Calu3 (cell line): ENCODE measurements around the gene LAMB4. TPM values are rescaled to one million over a fixed set of nuclear protein-coding genes. Genes with fewer than 3 reads are reported as not detected.

Source experiments
- BruUV-seq: library from RNA; stranded (reverse); fragments of 400-500 nt; replicated peaks from 2 replicates; lab custom pipeline; 2021; lab: Mats Ljungman, UMichigan
- CTCF ChIA-PET: fragments of 300-600 bp; sonication (Branson Sonifier 250); formaldehyde crosslinking; loops from one replicate; lab custom pipeline; 2022; ENCODE audit warnings: antibody characterized with exemption; lab: Charles Lee
- DNase-seq: peaks from one replicate; pipeline ENCODE4 v3.0.0; 2022
- H3K27ac Mint-ChIP-seq: one replicate; pipeline ENCODE4 v1.8.0; 2022; ENCODE audit warnings: mixed read lengths; ENCODE audit not compliant: unreplicated experiment
- H3K27me3 Mint-ChIP-seq: one replicate; pipeline ENCODE4 v1.8.0; 2022; ENCODE audit warnings: mixed read lengths; ENCODE audit not compliant: unreplicated experiment
- H3K36me3 Mint-ChIP-seq: one replicate; pipeline ENCODE4 v1.8.0; 2022; ENCODE audit warnings: mild to moderate bottlenecking, moderate library complexity, mixed read lengths; ENCODE audit not compliant: insufficient read depth, unreplicated experiment
- H3K4me1 Mint-ChIP-seq: one replicate; pipeline ENCODE4 v1.8.0; 2022; ENCODE audit warnings: mild to moderate bottlenecking, low read depth, mixed read lengths; ENCODE audit not compliant: unreplicated experiment
- H3K4me3 Mint-ChIP-seq: one replicate; pipeline ENCODE4 v1.8.0; 2022; ENCODE audit warnings: mild to moderate bottlenecking, low read depth, moderate library complexity, mixed read lengths; ENCODE audit not compliant: unreplicated experiment
- H3K9me3 Mint-ChIP-seq: one replicate; pipeline ENCODE4 v1.8.0; 2022; ENCODE audit warnings: low read depth, mixed read lengths; ENCODE audit not compliant: unreplicated experiment
- CTCF ChIP-seq: fragments of 200-600 bp; IDR thresholded peaks from one replicate; pipeline ENCODE4 v1.8.0; 2022; ENCODE audit warnings: antibody characterized with exemption; ENCODE audit not compliant: unreplicated experiment
- intact Hi-C: fragments of 100-400 bp; cut with micrococcal nuclease; formaldehyde crosslinking; loops from one replicate; pipeline ENCODE4 v1.10.0; 2022; ENCODE audit not compliant: unreplicated experiment
- total RNA-seq: library from RNA; stranded (reverse); gene quantifications from 2 replicates; pipeline ENCODE4 v1.2.3, GENCODE V29; 2022

LAMB4 gene
- total RNA-seq, 1 experiment from 2014 or later, result not detected

DNA sequence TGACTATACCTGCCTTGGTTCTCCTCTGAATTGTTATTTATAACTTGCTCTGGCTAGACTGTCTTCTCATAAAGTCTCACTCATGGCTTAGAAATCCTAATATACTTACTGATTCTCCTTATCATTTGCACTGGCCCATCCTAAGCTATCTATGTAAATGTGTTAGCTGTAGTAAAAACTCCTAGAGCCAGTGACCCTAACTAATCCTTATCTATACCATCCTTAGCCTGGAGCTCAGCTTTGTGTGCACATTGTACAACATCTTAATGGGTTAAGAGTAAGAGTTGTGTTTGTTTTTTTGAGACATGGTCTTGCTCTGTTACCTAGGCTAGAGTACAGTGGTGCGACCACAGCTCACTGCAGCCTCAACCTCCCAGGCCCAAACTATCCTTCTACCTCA, 40.8 kb downstream of the LAMB4 start:
- DNase-seq, result no peak
- intact Hi-C loops, result no loop called here
- CTCF ChIA-PET, result no interaction called here
- peaks cover 5% of the 10 kb centered on the region for H3K4me1 Mint-ChIP-seq
- no peaks in the 10 kb centered on the region for H3K36me3 Mint-ChIP-seq
- no TSS peak for BruUV-seq
- H3K4me3 Mint-ChIP-seq, result no peak overlapping the region
- H3K27me3 Mint-ChIP-seq, result no peaks in the 10 kb centered on the region
- no peak for TF ChIP-seq CTCF
- no peaks in the 10 kb centered on the region for H3K9me3 Mint-ChIP-seq
- no peak overlapping the region for H3K27ac Mint-ChIP-seq

DNA sequence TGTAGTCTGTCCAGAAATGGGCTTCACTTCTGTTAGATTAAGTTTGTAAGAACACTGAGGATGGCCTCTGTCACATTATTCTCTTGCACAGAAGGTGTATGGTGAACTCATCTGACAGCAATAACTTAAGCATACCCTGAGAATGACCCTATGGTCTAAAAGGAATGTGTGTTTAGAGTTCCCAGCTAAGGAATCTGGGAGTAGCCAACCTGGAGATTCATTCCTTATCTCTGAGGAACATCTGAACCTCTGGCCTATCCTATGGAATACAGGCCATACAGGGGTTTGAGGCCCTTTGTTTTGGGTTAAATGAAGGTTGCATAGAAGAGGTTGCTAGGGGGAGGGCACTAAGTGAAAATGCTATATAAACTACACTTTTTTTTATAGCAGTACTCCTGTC, 41.4 kb downstream of the LAMB4 start:
- Mint-ChIP-seq H3K36me3 (no peaks in the 10 kb centered on the region), H3K4me3 (no peak overlapping the region), H3K9me3 (no peaks in the 10 kb centered on the region), H3K4me1 (no peaks in the 10 kb centered on the region), H3K27me3 (no peaks in the 10 kb centered on the region), H3K27ac (no peak overlapping the region)
- DNase-seq, result no peak
- BruUV-seq, result no TSS peak
- CTCF ChIA-PET, result no interaction called here
- intact Hi-C loops, result no loop called here
- TF ChIP-seq CTCF, result no peak

GRCh38 chr7:108087778-108088177, 42.4 kb downstream of the LAMB4 start:
- no peak overlapping the region for H3K27ac Mint-ChIP-seq
- no peak for DNase-seq
- no peak for TF ChIP-seq CTCF
- CTCF ChIA-PET, result no interaction called here
- H3K4me3 Mint-ChIP-seq, result no peak overlapping the region
- H3K9me3 Mint-ChIP-seq, result no peaks in the 10 kb centered on the region
- no peaks in the 10 kb centered on the region for H3K27me3 Mint-ChIP-seq
- H3K36me3 Mint-ChIP-seq, result no peaks in the 10 kb centered on the region
- no peaks in the 10 kb centered on the region for H3K4me1 Mint-ChIP-seq
- intact Hi-C loops, result no loop called here
- BruUV-seq, result no TSS peak

DNA sequence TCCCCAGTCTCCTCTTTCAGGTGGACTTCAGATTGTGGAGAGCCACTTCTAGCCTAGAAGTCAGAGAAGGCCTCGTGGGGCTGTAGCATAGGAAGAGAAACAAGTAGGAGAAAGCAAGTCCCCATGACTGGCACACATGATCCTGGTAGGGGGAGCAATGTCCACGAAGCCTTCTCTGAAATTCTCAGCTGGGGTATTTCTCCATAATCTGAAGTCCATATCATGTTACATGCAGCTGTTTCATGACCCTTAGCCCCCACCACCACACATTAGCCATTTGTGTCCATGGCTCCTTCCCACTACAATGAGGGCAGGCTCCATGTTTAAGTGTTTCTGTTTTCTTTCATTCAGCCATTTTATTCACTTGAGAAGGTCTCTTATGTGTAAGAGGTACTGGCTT, 43.2 kb downstream of the LAMB4 start:
- DNase-seq, result no peak
- no peaks in the 10 kb centered on the region for H3K4me1 Mint-ChIP-seq
- no peaks in the 10 kb centered on the region for H3K9me3 Mint-ChIP-seq
- no TSS peak for BruUV-seq
- H3K36me3 Mint-ChIP-seq, result no peaks in the 10 kb centered on the region
- H3K4me3 Mint-ChIP-seq, result no peak overlapping the region
- H3K27me3 Mint-ChIP-seq, result no peaks in the 10 kb centered on the region
- CTCF ChIA-PET, result no interaction called here
- no peak for TF ChIP-seq CTCF
- no peak overlapping the region for H3K27ac Mint-ChIP-seq
- intact Hi-C loops, result no loop called here
